Measurements from ENCODE around the gene CERK. TPM values are rescaled to one million over a fixed set of nuclear protein-coding genes. Genes with fewer than 3 reads are reported as not detected.

The CERK gene
- total RNA-seq, 2 experiments from 2014 or later: 38.4 to 41.8 TPM

GRCh38 chr22:46742576-46743221 is 4.6 kb upstream of the CERK start:
- ChIA-PET CTCF (interaction anchor here (1.3 to 3.0 kb wide), 2 partner anchors 8 to 15 kb away, joined by 3 to 20 read pairs; no protein-coding TSS in a partner anchor), POLR2A (interaction anchor here (0.8 to 1.0 kb wide), 2 partner anchors 16 to 121 kb away, joined by 3 read pairs; no protein-coding TSS in a partner anchor)
- Mint-ChIP-seq H3K27ac (no peak overlapping the region), H3K4me3 (no peak overlapping the region), H3K4me1 (ENCODE audit: low read depth) (peaks cover 6% of the 10 kb centered on the region), H3K9me3 (peaks cover 6% of the 10 kb centered on the region), H3K36me3 (ENCODE audit: low read depth) (no peaks in the 10 kb centered on the region), H3K27me3 (no peaks in the 10 kb centered on the region)
- no peak for TF ChIP-seq CTCF (IDR thresholded peaks at IDR 0.05)
- ATAC-seq (no peak), DNase-seq (no peak)
- intact Hi-C loops (cut with micrococcal nuclease): no loop called here

GRCh38 chr22:46741974-46742519 is 4.0 kb upstream of the CERK start:
- DNase-seq: no peak
- ChIA-PET POLR2A (no interaction called here), CTCF (interaction anchor here (0.8 to 3.7 kb wide), 4 partner anchors 8 to 61 kb away, joined by 3 to 20 read pairs (median 10); no protein-coding TSS in a partner anchor)
- TF ChIP-seq CTCF (IDR thresholded peaks at IDR 0.05): no peak
- no peaks in the 10 kb centered on the region for H3K27me3 Mint-ChIP-seq
- H3K4me3 Mint-ChIP-seq: no peak overlapping the region
- H3K9me3 Mint-ChIP-seq: peaks cover 6% of the 10 kb centered on the region
- H3K36me3 Mint-ChIP-seq (ENCODE audit: low read depth): peaks cover 3% of the 10 kb centered on the region
- H3K4me1 Mint-ChIP-seq (ENCODE audit: low read depth): peaks cover 8% of the 10 kb centered on the region
- no peak for ATAC-seq
- intact Hi-C loops (cut with micrococcal nuclease): no loop called here
- H3K27ac Mint-ChIP-seq: no peak overlapping the region

GRCh38 chr22:46740910-46741780 is 3.1 kb upstream of the CERK start:
- ATAC-seq (no peak), DNase-seq (no peak)
- ChIA-PET POLR2A (interaction anchor here (0.7 to 2.8 kb wide), 3 partner anchors 8 to 169 kb away, joined by 3 to 14 read pairs (median 3); no protein-coding TSS in a partner anchor), CTCF (interaction anchor here (0.8 to 3.7 kb wide), 4 partner anchors 9 to 62 kb away, joined by 3 to 20 read pairs (median 10); no protein-coding TSS in a partner anchor)
- H3K4me3 Mint-ChIP-seq: no peak overlapping the region
- peaks cover 9% of the 10 kb centered on the region for H3K36me3 Mint-ChIP-seq (ENCODE audit: low read depth)
- peaks cover 6% of the 10 kb centered on the region for H3K9me3 Mint-ChIP-seq
- peaks cover 15% of the 10 kb centered on the region for H3K4me1 Mint-ChIP-seq (ENCODE audit: low read depth)
- no peak for TF ChIP-seq CTCF (IDR thresholded peaks at IDR 0.05)
- no peaks in the 10 kb centered on the region for H3K27me3 Mint-ChIP-seq
- intact Hi-C loops (cut with micrococcal nuclease): no loop called here
- H3K27ac Mint-ChIP-seq: no peak overlapping the region

GRCh38 chr22:46739094-46739870 is 1.2 kb upstream of the CERK start:
- no peak for TF ChIP-seq CTCF (IDR thresholded peaks at IDR 0.05)
- Mint-ChIP-seq H3K36me3 (ENCODE audit: low read depth) (peaks cover 20% of the 10 kb centered on the region), H3K27me3 (no peaks in the 10 kb centered on the region), H3K27ac (peak overlapping the region; percentile 84), H3K9me3 (peaks cover 6% of the 10 kb centered on the region), H3K4me3 (peak overlapping the region; percentile 77), H3K4me1 (ENCODE audit: low read depth) (peaks cover 34% of the 10 kb centered on the region)
- peak; percentile 39 for ATAC-seq
- POLR2A ChIA-PET: interaction anchor here (1.0 to 2.8 kb wide), 5 partner anchors 10 to 30 kb away, joined by 3 to 14 read pairs (median 6); partner anchors contain the start of gene TBC1D22A
- intact Hi-C loops (cut with micrococcal nuclease): no loop called here
- CTCF ChIA-PET: interaction anchor here (0.7 to 3.7 kb wide), 9 partner anchors 10 to 178 kb away, joined by 3 to 16 read pairs (median 4); no protein-coding TSS in a partner anchor
- DNase-seq: peak; percentile 52
